ENCODE measurements around the gene FLT4. TPM values are rescaled to one million over a fixed set of nuclear protein-coding genes. Genes with fewer than 3 reads are reported as not detected.

The FLT4 gene
- total RNA-seq, 2 donors from 2014 or later: 6.3 to 7.5 TPM

GRCh38 chr5:180648658-180649296 lies 623 bp downstream of the FLT4 start:
- no peak overlapping the region for H3K27ac ChIP-seq
- peaks cover 0 to 5% of the 10 kb centered on the region in 2 donors for H3K27me3 ChIP-seq
- WGBS, 2 donors: 8 to 31% methylated on average over 12 to 56 of the region's 80 CpGs

GRCh38 chr5:180647941-180648500 lies 1.4 kb downstream of the FLT4 start:
- ATAC-seq: no peak
- H3K27ac ChIP-seq: no peak overlapping the region
- H3K4me1 ChIP-seq: peaks cover 15% of the 10 kb centered on the region
- no peaks in the 10 kb centered on the region for H3K9me3 ChIP-seq
- no peaks in the 10 kb centered on the region for H3K36me3 ChIP-seq (replicated peaks in 1 of 2; ENCODE audit: insufficient read depth in 1 of 2, low read depth in 2 of 2)
- WGBS, 2 donors: 62 to 70% methylated on average over 8 of the region's 8 CpGs
- H3K4me3 ChIP-seq: no peak overlapping the region
- intact Hi-C loops (cut with DNase I): no loop called here
- TF ChIP-seq POLR2A (IDR thresholded peaks at IDR 0.05) (no peak), CTCF (IDR thresholded peaks at IDR 0.05) (no peak)
- no peak for DNase-seq
- peaks cover 0 to 5% of the 10 kb centered on the region in 2 donors for H3K27me3 ChIP-seq

More at GRCh38 chr5:180648658-180649296, 623 bp downstream of the FLT4 start:
- peak in 1 of 7 experiments; percentile 15 for TF ChIP-seq CTCF (IDR thresholded peaks at IDR 0.05)
- TF ChIP-seq POLR2A (IDR thresholded peaks at IDR 0.05): no peak
- H3K36me3 ChIP-seq (replicated peaks in 1 of 2; ENCODE audit: insufficient read depth in 1 of 2, low read depth in 2 of 2): no peaks in the 10 kb centered on the region
- no peak for ATAC-seq
- peaks cover 15% of the 10 kb centered on the region for H3K4me1 ChIP-seq
- H3K4me3 ChIP-seq: no peak overlapping the region
- intact Hi-C loops (cut with DNase I): no loop called here
- H3K9me3 ChIP-seq: no peaks in the 10 kb centered on the region
- DNase-seq: no peak

GRCh38 chr5:180647465-180647864 lies 1.9 kb downstream of the FLT4 start:
- Histone ChIP-seq H3K4me1 (peaks cover 15% of the 10 kb centered on the region), H3K27me3 (peaks cover 0 to 5% of the 10 kb centered on the region in 2 donors), H3K4me3 (no peak overlapping the region), H3K9me3 (no peaks in the 10 kb centered on the region), H3K36me3 (replicated peaks in 1 of 2; ENCODE audit: insufficient read depth in 1 of 2, low read depth in 2 of 2) (no peaks in the 10 kb centered on the region), H3K27ac (no peak overlapping the region)
- intact Hi-C loops (cut with DNase I): no loop called here
- DNase-seq: peak in 1 of 4 donors; percentile 2
- WGBS, 2 donors: 81% methylated on average over 4 to 7 of the region's 8 CpGs
- ATAC-seq: no peak
- no peak for TF ChIP-seq POLR2A (IDR thresholded peaks at IDR 0.05)
- no peak for TF ChIP-seq CTCF (IDR thresholded peaks at IDR 0.05)

- WGBS, 2 donors: 50% methylated on average over 1 of the region's 1 CpG; no CpG with 5 or more reads in 1 of the 2 donors
- TF ChIP-seq POLR2A (IDR thresholded peaks at IDR 0.05): no peak
- no peak for TF ChIP-seq CTCF (IDR thresholded peaks at IDR 0.05)
- Histone ChIP-seq H3K4me1 (peaks cover 15% of the 10 kb centered on the region), H3K4me3 (no peak overlapping the region), H3K36me3 (replicated peaks in 1 of 2; ENCODE audit: insufficient read depth in 1 of 2, low read depth in 2 of 2) (no peaks in the 10 kb centered on the region), H3K27me3 (peaks cover 0 to 5% of the 10 kb centered on the region in 2 donors), H3K27ac (no peak overlapping the region), H3K9me3 (no peaks in the 10 kb centered on the region)
- DNase-seq (peak in 1 of 4 donors; percentile 4), ATAC-seq (no peak)
- intact Hi-C loops (cut with DNase I): no loop called here
These were observed 2.5 kb downstream of the FLT4 start for GRCh38 chr5:180646963-180647305.

Data from body of pancreas (tissue), 4 donors.